ENCODE results near the gene DNAJC25.

DNAJC25 gene

GRCh38 chr9:111645806-111646205, 14.7 kb downstream of the DNAJC25 start:
- TF ChIP-seq ZNF660 (tag by site-specific recombination; IDR thresholded peaks at IDR 0.05), result no peak
- TF ChIP-seq ZNF362 (tag by site-specific recombination; IDR thresholded peaks at IDR 0.05), result peak; percentile 12; the same call in 1 of the 2 replicates
- Histone ChIP-seq H3K36me3 (ENCODE audit: control insufficient read depth in 2 of 2, insufficient read depth in 1 of 2, low read length in 2 of 2) (peaks cover 15 to 55% of the 10 kb centered on the region in 2 experiments), H3K9me3 (ENCODE audit: control insufficient read depth, insufficient read depth, low read depth, low read length) (no peaks in the 10 kb centered on the region), H3K4me1 (ENCODE audit: control insufficient read depth, insufficient read depth, low read length) (no peaks in the 10 kb centered on the region), H3K27ac (ENCODE audit: extremely low read depth, low read depth, low read length) (no peak overlapping the region), H3K4me3 (ENCODE audit: low read depth, low read length) (no peak overlapping the region)
- POLR2A ChIA-PET, result interaction anchor here (0.9 kb wide), 1 partner anchor 16 kb away, joined by 3 read pairs; the partner anchor contains the start of gene GNG10
- CTCF ChIA-PET, result interaction anchor here (0.6 kb wide), 1 partner anchor 64 kb away, joined by 3 read pairs; no protein-coding TSS in a partner anchor

- ChIA-PET POLR2A (interaction anchor here (0.9 kb wide), 1 partner anchor 15 kb away, joined by 3 read pairs; the partner anchor contains the start of gene GNG10), CTCF (no interaction called here)
- H3K36me3 ChIP-seq (ENCODE audit: control insufficient read depth in 2 of 2, insufficient read depth in 1 of 2, low read length in 2 of 2), result peaks cover 15 to 55% of the 10 kb centered on the region in 2 experiments
- no peaks in the 10 kb centered on the region for H3K9me3 ChIP-seq (ENCODE audit: control insufficient read depth, insufficient read depth, low read depth, low read length)
- H3K27ac ChIP-seq (ENCODE audit: extremely low read depth, low read depth, low read length), result no peak overlapping the region
- no peak overlapping the region for H3K4me3 ChIP-seq (ENCODE audit: low read depth, low read length)
- no peak for TF ChIP-seq ZNF837 (tag by site-specific recombination; IDR thresholded peaks at IDR 0.05)
- no peak for TF ChIP-seq MZF1 (tag by site-specific recombination; IDR thresholded peaks at IDR 0.05; ENCODE audit: borderline replicate concordance)
- TF ChIP-seq SCRT2 (tag by site-specific recombination; IDR thresholded peaks at IDR 0.05), result no peak
- TF ChIP-seq ZNF37A (tag by site-specific recombination; IDR thresholded peaks at IDR 0.05), result no peak
- no peak for TF ChIP-seq ZNF202 (tag by site-specific recombination; IDR thresholded peaks at IDR 0.05; ENCODE audit: borderline replicate concordance)
- TF ChIP-seq ZNF280C (tag by site-specific recombination; IDR thresholded peaks at IDR 0.05), result no peak
- TF ChIP-seq ZNF341 (tag by site-specific recombination; IDR thresholded peaks at IDR 0.05; ENCODE audit: low read depth), result no peak
- no peak for TF ChIP-seq ZFHX2 (tag by site-specific recombination; conservative IDR thresholded peaks at IDR 0.05)
- no peak for TF ChIP-seq ZNF426 (tag by site-specific recombination; IDR thresholded peaks at IDR 0.05)
- TF ChIP-seq ZNF555 (tag by site-specific recombination; conservative IDR thresholded peaks at IDR 0.05), result no peak
- TF ChIP-seq ZNF768 (tag by site-specific recombination; IDR thresholded peaks at IDR 0.05), result no peak
- TF ChIP-seq TCF7L2 (IDR thresholded peaks at IDR 0.05; ENCODE audit: borderline replicate concordance, low read depth, low read length), result no peak
- no peak for TF ChIP-seq ZNF529 (tag by site-specific recombination; IDR thresholded peaks at IDR 0.05; ENCODE audit: insufficient replicate concordance)
- no peaks in the 10 kb centered on the region for H3K4me1 ChIP-seq (ENCODE audit: control insufficient read depth, insufficient read depth, low read length)
Observed at GRCh38 chr9:111646417-111646816, 15.3 kb downstream of the DNAJC25 start.

DNA sequence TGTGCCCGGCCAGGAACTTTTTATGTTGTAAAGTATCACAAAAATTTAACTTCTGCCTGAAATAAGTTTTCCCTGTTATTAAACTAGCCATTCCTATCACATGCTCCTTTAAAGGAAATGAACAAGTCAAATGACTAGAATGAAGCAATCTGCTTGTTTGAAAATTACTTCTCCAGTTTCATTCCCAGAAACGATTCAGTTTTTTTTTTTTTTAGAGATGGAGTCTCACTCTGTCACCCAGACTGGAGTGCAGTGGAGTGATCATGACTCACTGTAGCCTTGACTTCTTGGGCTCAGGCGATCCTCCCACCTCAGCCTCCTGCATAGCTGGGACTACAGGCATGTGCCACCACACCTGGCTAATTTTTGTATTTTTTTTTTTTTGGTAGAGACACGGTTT, 16.9 kb downstream of the DNAJC25 start:
- no peak overlapping the region for H3K27ac ChIP-seq (ENCODE audit: extremely low read depth, low read depth, low read length)
- H3K9me3 ChIP-seq (ENCODE audit: control insufficient read depth, insufficient read depth, low read depth, low read length), result no peaks in the 10 kb centered on the region
- ChIA-PET CTCF (no interaction called here), POLR2A (interaction anchor here (0.8 kb wide), 1 partner anchor 17 kb away, joined by 3 read pairs; the partner anchor contains the start of gene DNAJC25)
- H3K4me1 ChIP-seq (ENCODE audit: control insufficient read depth, insufficient read depth, low read length), result no peaks in the 10 kb centered on the region
- peaks cover 15 to 53% of the 10 kb centered on the region in 2 experiments for H3K36me3 ChIP-seq (ENCODE audit: control insufficient read depth in 2 of 2, insufficient read depth in 1 of 2, low read length in 2 of 2)
- no peak overlapping the region for H3K4me3 ChIP-seq (ENCODE audit: low read depth, low read length)
- no peak for TF ChIP-seq WT1 (tag by site-specific recombination; IDR thresholded peaks at IDR 0.05)
- TF ChIP-seq ZBTB1 (tag by site-specific recombination; IDR thresholded peaks at IDR 0.05), result no peak
- TF ChIP-seq ZNF843 (tag by site-specific recombination; IDR thresholded peaks at IDR 0.05), result no peak
- no peak for TF ChIP-seq SP3 (tag by site-specific recombination; IDR thresholded peaks at IDR 0.05)
- TF ChIP-seq ZNF354C (tag by site-specific recombination; IDR thresholded peaks at IDR 0.05; ENCODE audit: borderline replicate concordance, low read depth), result no peak
- no peak for TF ChIP-seq KLF8 (tag by site-specific recombination; IDR thresholded peaks at IDR 0.05)
- TF ChIP-seq ZNF585B (tag by site-specific recombination; IDR thresholded peaks at IDR 0.05), result no peak
- no peak for TF ChIP-seq GLI2 (tag by site-specific recombination; IDR thresholded peaks at IDR 0.05; ENCODE audit: borderline replicate concordance, low read depth)
- TF ChIP-seq FEZF1 (tag by site-specific recombination; IDR thresholded peaks at IDR 0.05), result no peak
- no peak for TF ChIP-seq ZNF610 (tag by site-specific recombination; IDR thresholded peaks at IDR 0.05; ENCODE audit: borderline replicate concordance)
- no peak for TF ChIP-seq ZNF121 (tag by site-specific recombination; IDR thresholded peaks at IDR 0.05)

Measured in HEK293 (cell line).